Right ventricle myocardium superior (tissue), 1 donor: ENCODE measurements around the gene LCN2. TPM values are rescaled to one million over a fixed set of nuclear protein-coding genes. Genes with fewer than 3 reads are reported as not detected.

Source experiments
- ATAC-seq: fragments of 200-7000 bp; cut with Tn5 transposase; one replicate; pipeline ENCODE4 v1.9.1; 2020; ENCODE audit warnings: mild to moderate bottlenecking; ENCODE audit not compliant: poor library complexity
- DNase-seq: peaks from one replicate; pipeline ENCODE4 v3.0.0-alpha.2; 2020
- intact Hi-C: fragments of 100-400 bp; cut with DNase I; formaldehyde crosslinking; loops from one replicate; pipeline ENCODE4 v1.11.2; 2022
- total RNA-seq: library from RNA; stranded (reverse); fragmentation: NEBNext Ultra II Directional; extraction: Animal tissue kit (Norgen Biotek cat#: 25700); gene quantifications from one replicate; pipeline ENCODE4 v1.2.1, GENCODE V29; 2021
- donor health status: DM: no; HTN: yes; CAD: no; lungs with severe emphysema.

LCN2 gene
- total RNA-seq, 1 donor from 2014 or later = not detected

- DNase-seq = peak; percentile 27
- intact Hi-C loops = no loop called here
- ATAC-seq = no peak
Measured at GRCh38 chr9:128143525-128144238, 5.6 kb upstream of the LCN2 start.

GRCh38 chr9:128144239-128145181, 4.7 kb upstream of the LCN2 start:
- no peak for ATAC-seq

GRCh38 chr9:128145536-128145935, 3.7 kb upstream of the LCN2 start:
- intact Hi-C loops = no loop called here
- ATAC-seq (no peak), DNase-seq (no peak)

More at GRCh38 chr9:128144239-128145181, 4.7 kb upstream of the LCN2 start:
- intact Hi-C loops = no loop called here
- DNase-seq = peak; percentile 30

GRCh38 chr9:128145951-128146351, 3.3 kb upstream of the LCN2 start:
- intact Hi-C loops = no loop called here
- no peak for ATAC-seq
- DNase-seq = peak; percentile 18

- intact Hi-C loops = no loop called here
- DNase-seq (peak; percentile 14), ATAC-seq (no peak)
Measured at GRCh38 chr9:128146591-128147120, 2.6 kb upstream of the LCN2 start.

- ATAC-seq (no peak), DNase-seq (no peak)
Measured at GRCh38 chr9:128148509-128149000, 698 bp upstream of the LCN2 start.

GRCh38 chr9:128149951-128150593, 819 bp downstream of the LCN2 start:
- no peak for ATAC-seq

More at GRCh38 chr9:128148509-128149000, 698 bp upstream of the LCN2 start:
- intact Hi-C loops = no loop called here

GRCh38 chr9:128150594-128151308, 1.5 kb downstream of the LCN2 start:
- intact Hi-C loops = no loop called here
- DNase-seq (peak; percentile 38), ATAC-seq (no peak)

More at GRCh38 chr9:128149951-128150593, 819 bp downstream of the LCN2 start:
- peak; percentile 17 for DNase-seq
- intact Hi-C loops = no loop called here

GRCh38 chr9:128151309-128152132, 2.3 kb downstream of the LCN2 start:
- intact Hi-C loops = no loop called here
- ATAC-seq (no peak), DNase-seq (peak; percentile 18)

- DNase-seq (peak; percentile 27), ATAC-seq (no peak)
- intact Hi-C loops = no loop called here
Measured at GRCh38 chr9:128152133-128153059, 3.1 kb downstream of the LCN2 start.

- DNase-seq = peak; percentile 25
- intact Hi-C loops = no loop called here
- no peak for ATAC-seq
Measured at GRCh38 chr9:128153060-128153946, 4.0 kb downstream of the LCN2 start.

GRCh38 chr9:128153947-128154695, 4.9 kb downstream of the LCN2 start:
- intact Hi-C loops = no loop called here
- DNase-seq = peak; percentile 38
- no peak for ATAC-seq

GRCh38 chr9:128155736-128156500, 6.7 kb downstream of the LCN2 start:
- DNase-seq (peak; percentile 13), ATAC-seq (no peak)
- intact Hi-C loops = no loop called here

- no peak for ATAC-seq
- DNase-seq = no peak
- intact Hi-C loops = no loop called here
Measured at GRCh38 chr9:128159522-128159783, 10.2 kb downstream of the LCN2 start.
